B cell (primary cell): Measurements from ENCODE around the gene TMEM156.

Experiments used
- CTCF ChIP-seq: fragments of 200-600 bp; IDR thresholded peaks from one replicate; pipeline ENCODE4 v1.8.0; 2022; ENCODE audit warnings: antibody characterized with exemption, mild to moderate bottlenecking
- EZH2 ChIP-seq: IDR thresholded peaks from 2 replicates; pipeline ENCODE4 v1.6.1; 2012; ENCODE audit warnings: borderline replicate concordance, low read depth, mild to moderate bottlenecking, moderate library complexity, low read length; ENCODE audit not compliant: insufficient read depth, poor library complexity, severe bottlenecking

- no peak for TF ChIP-seq CTCF
- TF ChIP-seq EZH2, result no peak
Measured at GRCh38 chr4:39068907-39069306, 36.7 kb upstream of the TMEM156 start.
